ENCODE results near the gene KSR1.

DNA sequence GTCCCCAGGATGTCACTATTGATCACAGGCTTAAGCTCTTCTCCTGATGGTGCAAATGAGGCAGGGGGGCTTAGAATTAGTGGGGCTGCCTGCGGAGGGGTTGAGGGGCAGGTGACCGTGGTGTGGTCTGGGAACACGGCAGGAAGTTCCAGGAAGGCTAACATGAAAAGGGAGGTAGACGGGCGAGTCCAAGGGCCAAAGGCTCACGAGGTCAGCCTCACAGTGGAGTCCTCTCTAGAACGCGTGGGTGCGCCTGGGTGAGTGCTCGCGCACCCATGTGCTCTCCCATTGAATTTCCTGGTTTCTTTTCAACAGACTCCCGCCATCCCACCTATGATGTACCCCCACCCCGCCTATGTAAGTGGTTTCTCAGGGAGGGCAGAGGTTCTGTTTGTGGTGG is 190.0 kb downstream of the KSR1 start:
- TF ChIP-seq POLR2A (IDR thresholded peaks at IDR 0.05; ENCODE audit: low read depth, low read length) (no peak), POLR2AphosphoS5 (IDR thresholded peaks at IDR 0.05; ENCODE audit: low read depth, low read length) (no peak)
